ENCODE results near the gene CASK.

The CASK gene

DNA sequence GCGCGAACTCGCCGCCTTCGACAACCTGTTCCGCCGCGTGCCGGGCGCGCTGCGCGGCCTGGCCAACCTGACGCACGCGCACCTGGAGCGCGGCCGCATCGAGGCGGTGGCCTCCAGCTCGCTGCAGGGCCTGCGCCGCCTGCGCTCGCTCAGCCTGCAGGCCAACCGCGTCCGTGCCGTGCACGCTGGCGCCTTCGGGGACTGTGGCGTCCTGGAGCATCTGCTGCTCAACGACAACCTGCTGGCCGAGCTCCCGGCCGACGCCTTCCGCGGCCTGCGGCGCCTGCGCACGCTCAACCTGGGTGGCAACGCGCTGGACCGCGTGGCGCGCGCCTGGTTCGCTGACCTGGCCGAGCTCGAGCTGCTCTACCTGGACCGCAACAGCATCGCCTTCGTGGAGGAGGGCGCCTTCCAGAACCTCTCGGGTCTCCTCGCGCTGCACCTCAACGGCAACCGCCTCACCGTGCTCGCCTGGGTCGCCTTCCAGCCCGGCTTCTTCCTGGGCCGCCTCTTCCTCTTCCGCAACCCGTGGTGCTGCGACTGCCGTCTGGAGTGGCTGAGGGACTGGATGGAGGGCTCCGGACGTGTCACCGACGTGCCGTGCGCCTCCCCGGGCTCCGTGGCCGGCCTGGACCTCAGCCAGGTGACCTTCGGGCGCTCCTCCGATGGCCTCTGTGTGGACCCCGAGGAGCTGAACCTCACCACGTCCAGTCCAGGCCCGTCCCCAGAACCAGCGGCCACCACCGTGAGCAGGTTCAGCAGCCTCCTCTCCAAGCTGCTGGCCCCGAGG, 449.2 kb downstream of the CASK start:
- DNase-seq (ENCODE audit: low read depth in 2 of 2) = no peak

DNA sequence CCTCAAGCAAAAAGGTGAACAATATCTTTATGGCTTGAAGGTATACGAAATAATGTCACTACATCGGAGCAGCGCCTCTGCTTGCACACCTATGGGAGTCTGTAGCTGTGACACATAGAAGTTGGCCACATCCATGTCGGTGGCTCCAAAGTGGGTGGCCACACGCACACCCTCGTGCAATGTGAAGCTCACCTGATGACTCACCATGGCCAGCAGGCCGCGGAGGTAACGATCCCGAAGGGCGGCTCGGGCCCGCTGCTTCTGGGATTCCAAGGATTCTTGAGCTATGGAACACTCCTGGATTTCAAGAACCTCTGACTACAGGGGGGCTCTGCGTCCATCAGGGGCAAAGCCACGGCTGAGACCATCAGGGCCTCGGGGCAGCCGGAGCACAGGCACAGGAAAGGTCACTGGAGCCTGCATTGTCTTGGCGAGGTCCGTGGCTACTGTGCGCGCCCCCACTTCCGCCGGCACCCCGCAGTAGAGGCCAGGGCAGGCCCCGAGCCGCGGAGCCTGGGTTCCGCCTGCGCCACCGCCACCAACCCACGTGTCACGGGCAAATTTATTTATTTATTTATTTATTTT, 451.0 kb downstream of the CASK start:
- no peak for DNase-seq (ENCODE audit: low read depth in 2 of 2)

DNA sequence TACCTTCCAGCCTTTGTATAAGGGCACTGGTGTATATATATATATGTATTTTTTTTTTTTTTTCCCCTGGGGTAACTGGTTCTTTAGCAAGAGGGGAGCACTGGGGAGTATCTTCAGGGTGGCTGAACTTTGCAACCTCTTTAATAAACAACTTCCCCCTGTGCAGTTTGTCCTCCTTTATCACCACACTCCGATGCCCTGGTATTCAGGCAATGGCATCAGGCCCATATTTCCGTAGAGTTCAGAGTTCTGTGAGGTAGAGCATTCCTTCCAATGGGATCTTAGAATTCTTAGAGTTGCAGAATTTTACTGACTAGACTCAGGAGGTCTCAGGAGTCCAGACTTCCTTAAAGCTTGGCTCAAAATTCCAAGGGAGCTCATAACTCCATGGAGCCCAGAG, 451.6 kb downstream of the CASK start:
- no peak for DNase-seq (ENCODE audit: low read depth in 2 of 2)

DNA sequence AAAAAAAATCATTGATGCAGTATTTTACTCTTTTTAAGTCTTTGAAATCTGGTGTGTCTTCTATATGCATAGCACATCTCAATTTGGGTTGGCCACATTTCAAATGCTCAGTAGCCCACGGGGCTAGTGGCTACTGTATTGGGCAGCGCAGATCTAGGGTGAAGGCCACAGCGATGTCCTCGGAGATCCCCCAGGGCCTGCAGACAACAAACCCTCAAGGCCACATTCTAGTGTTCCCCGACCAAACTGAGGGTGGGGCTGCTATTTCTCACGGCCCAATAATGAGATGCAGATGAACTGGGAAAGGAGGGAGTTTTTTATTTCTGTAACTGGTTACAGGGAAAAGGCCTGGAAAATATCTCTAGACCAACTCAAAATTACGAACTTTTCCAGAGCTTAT, 452.6 kb downstream of the CASK start:
- no peak for DNase-seq (ENCODE audit: low read depth in 2 of 2)

DNA sequence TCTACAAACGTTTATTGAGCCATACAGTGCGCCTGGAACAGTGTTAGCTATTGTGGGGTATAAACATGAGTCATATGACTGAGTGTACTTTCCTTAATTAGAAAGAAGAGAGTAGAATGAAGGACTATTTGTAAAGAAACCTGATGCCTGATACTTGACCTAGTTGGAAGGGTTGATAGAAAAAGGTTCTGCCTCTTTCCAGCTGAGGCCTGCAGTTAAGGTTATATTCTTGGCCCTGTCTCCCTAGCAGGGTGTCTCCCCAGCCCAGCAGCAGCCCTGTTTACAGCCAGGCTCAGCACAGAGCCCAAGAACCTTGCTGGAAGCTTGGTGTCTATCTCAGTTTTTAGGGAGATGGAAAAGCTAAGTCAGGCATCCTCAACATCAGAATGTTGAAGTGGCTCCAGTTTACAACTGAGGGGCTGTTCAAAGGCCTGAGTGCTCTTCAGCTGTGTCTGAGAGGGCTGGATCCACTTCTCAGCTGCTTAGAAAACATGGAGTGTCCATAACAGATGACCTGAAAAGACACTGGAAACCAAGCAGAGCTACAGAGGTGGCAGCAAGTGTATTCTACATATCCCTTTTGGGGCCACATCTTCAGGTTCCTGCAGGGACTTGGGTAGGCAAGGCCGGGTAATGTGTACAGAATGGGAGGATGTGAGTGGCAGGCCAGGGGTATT, 454.6 kb downstream of the CASK start:
- no peak for DNase-seq (ENCODE audit: low read depth in 2 of 2)

All from activated CD4-positive, alpha-beta T cell treated with anti-CD3 and anti-CD28 coated beads for 24 hours (primary cell).